BLaER1 treated with 17β-estradiol and CSF1 and Interleukin-3, amounts not matched to agents 10 nM and 100 nM (cell line): ENCODE data around the gene VPS50.

Experiments
- H3K27ac ChIP-seq, 11 experiments: shearing (Covaris generic); formaldehyde crosslinking; 2 replicates each; pipeline ENCODE4 v1.8.1; 2022
- H3K27me3 ChIP-seq, 11 experiments: shearing (Covaris generic); formaldehyde crosslinking; 2 replicates each; pipeline ENCODE4 v1.8.1; 2022
- H3K36me3 ChIP-seq, 11 experiments: shearing (Covaris generic); formaldehyde crosslinking; 2 replicates each; pipeline ENCODE4 v1.8.1; 2022
- H3K4me1 ChIP-seq, 10 experiments: shearing (Covaris generic); formaldehyde crosslinking; 2 replicates each; pipeline ENCODE4 v1.8.1; 2022
- H3K4me2 ChIP-seq, 11 experiments: shearing (Covaris generic); formaldehyde crosslinking; 2 replicates each; pipeline ENCODE4 v1.8.1; 2022
- H3K4me3 ChIP-seq, 10 experiments: shearing (Covaris generic); formaldehyde crosslinking; 2 replicates each; pipeline ENCODE4 v1.8.1; 2022
- H3K9ac ChIP-seq, 11 experiments: shearing (Covaris generic); formaldehyde crosslinking; 2 replicates each; pipeline ENCODE4 v1.8.1; 2022
- H3K9me3 ChIP-seq, 11 experiments: shearing (Covaris generic); formaldehyde crosslinking; replicated peaks in 1 of 11; 2 replicates each; pipeline ENCODE4 v1.8.1; 2022
- H4K20me1 ChIP-seq, 11 experiments: shearing (Covaris generic); formaldehyde crosslinking; 2 replicates each; pipeline ENCODE4 v1.8.1; 2022
- Cebpa-rat ChIP-seq, 11 experiments: shearing (Covaris generic); IDR thresholded peaks; 2 replicates each; pipeline ENCODE4 v1.8.1; 2022

VPS50 gene

DNA sequence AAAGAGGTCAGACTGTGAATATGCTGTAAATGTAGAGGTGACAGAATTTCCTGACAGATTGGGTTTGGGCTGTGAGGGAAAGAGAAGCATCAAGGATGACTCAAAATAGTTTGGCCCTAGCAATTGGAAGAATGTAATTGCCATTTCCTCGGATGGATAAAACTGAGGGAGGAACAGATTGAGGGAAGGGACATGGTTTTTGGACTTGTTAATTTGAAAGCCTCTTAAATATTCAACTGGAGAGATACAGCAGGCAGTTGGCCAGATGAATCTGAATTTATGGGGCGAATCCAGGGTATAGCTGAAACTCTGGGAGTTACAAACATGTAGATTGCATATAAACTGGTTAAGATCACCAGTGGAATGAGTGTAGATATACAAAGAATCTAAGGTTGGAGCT, 3.4 kb downstream of the VPS50 start:
- Histone ChIP-seq H3K36me3 (peaks cover 0 to 10% (median 0%) of the 10 kb centered on the region in 11 experiments; a peak in 7 of 22 replicates), H3K9ac (no peak overlapping the region), H3K27ac (no peak overlapping the region), H3K4me1 (peaks cover 12 to 29% (median 21%) of the 10 kb centered on the region in 10 experiments), H3K4me2 (no peak overlapping the region), H4K20me1 (peaks cover 0 to 61% (median 7%) of the 10 kb centered on the region in 11 experiments; a peak in 11 of 22 replicates), H3K27me3 (no peaks in the 10 kb centered on the region), H3K4me3 (no peak overlapping the region), H3K9me3 (no peaks in the 10 kb centered on the region)
- no peak for TF ChIP-seq Cebpa-rat (IDR thresholded peaks at IDR 0.05)

DNA sequence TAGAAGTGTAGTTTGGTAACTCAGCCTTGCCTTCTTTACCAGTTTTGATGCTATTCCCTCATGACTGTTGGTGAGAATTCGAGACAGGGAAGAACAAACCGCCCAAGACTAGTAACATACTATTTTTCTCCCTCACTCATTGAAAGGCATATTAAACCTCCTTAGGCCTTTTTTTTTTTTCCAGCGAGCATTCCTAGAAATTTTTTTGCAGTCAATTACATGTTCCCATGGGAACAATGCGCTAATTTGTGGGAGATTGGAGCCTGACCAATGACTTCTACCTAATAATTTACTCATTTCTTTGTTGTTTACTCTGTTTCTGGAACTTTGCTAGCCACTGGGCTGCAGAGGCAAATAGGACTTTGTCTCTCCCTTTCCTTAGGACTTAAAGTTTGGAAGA, 6.0 kb downstream of the VPS50 start:
- H4K20me1 ChIP-seq: peaks cover 0 to 83% (median 7%) of the 10 kb centered on the region in 11 experiments; a peak in 11 of 22 replicates
- peaks cover 7 to 26% (median 9%) of the 10 kb centered on the region in 10 experiments; a peak in 18 of 20 replicates for H3K4me1 ChIP-seq
- H3K36me3 ChIP-seq: peaks cover 0 to 21% (median 6%) of the 10 kb centered on the region in 11 experiments; a peak in 11 of 22 replicates
- H3K4me2 ChIP-seq: no peak overlapping the region
- no peak overlapping the region for H3K27ac ChIP-seq
- TF ChIP-seq Cebpa-rat (IDR thresholded peaks at IDR 0.05): no peak
- H3K4me3 ChIP-seq: no peak overlapping the region
- H3K9me3 ChIP-seq: no peaks in the 10 kb centered on the region
- no peak overlapping the region for H3K9ac ChIP-seq
- no peaks in the 10 kb centered on the region for H3K27me3 ChIP-seq

DNA sequence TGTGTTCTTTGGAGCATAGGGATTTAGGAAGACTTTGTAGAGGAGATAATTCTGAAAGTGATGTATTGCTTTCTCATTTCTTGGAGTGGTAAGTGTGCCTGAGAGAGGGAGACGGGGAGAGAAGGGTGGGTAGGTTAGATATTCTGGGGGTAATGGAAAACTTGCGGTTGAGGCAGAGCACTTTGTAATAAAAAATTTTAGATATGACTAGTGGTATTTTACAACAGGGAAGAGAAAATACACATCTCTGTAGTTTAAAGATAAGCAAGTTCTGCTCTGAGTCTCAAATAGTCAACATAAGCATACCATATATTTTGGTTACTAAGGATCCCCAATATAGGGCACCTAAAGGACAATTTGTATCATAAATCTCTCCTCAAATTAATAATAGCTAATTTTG, 6.6 kb downstream of the VPS50 start:
- no peak overlapping the region for H3K4me3 ChIP-seq
- H3K36me3 ChIP-seq: peaks cover 0 to 21% (median 6%) of the 10 kb centered on the region in 11 experiments; a peak in 11 of 22 replicates
- H3K9ac ChIP-seq: no peak overlapping the region
- H3K9me3 ChIP-seq: no peaks in the 10 kb centered on the region
- TF ChIP-seq Cebpa-rat (IDR thresholded peaks at IDR 0.05): no peak
- H3K27me3 ChIP-seq: no peaks in the 10 kb centered on the region
- no peak overlapping the region for H3K4me2 ChIP-seq
- H3K27ac ChIP-seq: no peak overlapping the region
- H4K20me1 ChIP-seq: peaks cover 0 to 87% (median 7%) of the 10 kb centered on the region in 11 experiments; a peak in 11 of 22 replicates
- H3K4me1 ChIP-seq: peaks cover 2 to 20% (median 3%) of the 10 kb centered on the region in 10 experiments; a peak in 17 of 20 replicates

DNA sequence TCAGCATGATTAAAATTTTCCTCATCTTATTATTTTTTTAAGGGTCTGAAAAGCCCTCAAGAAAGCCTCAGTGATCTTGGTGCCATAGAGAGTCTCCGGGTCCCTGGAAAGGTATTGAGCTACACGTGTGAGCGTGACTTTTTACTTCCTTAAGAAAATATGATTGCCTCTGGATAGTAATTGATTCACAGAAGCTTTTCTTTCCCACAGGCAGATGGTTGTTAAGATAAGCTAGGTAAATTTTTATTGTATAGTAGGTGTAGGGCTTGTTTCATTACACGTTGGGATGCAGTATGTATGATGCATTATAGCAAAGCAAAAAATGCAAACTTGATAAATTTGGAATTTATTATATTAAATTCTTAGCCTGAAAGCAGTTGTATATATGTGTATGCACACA, 7.7 kb downstream of the VPS50 start:
- Histone ChIP-seq H3K9ac (no peak overlapping the region), H3K36me3 (peaks cover 0 to 21% (median 6%) of the 10 kb centered on the region in 11 experiments; a peak in 11 of 22 replicates), H3K27ac (no peak overlapping the region), H3K9me3 (no peaks in the 10 kb centered on the region), H3K4me2 (no peak overlapping the region), H3K27me3 (no peaks in the 10 kb centered on the region), H3K4me3 (no peak overlapping the region), H3K4me1 (peaks cover 0 to 14% (median 0%) of the 10 kb centered on the region in 10 experiments; a peak in 2 of 20 replicates), H4K20me1 (peaks cover 0 to 90% (median 7%) of the 10 kb centered on the region in 11 experiments; a peak in 12 of 22 replicates)
- no peak for TF ChIP-seq Cebpa-rat (IDR thresholded peaks at IDR 0.05)

DNA sequence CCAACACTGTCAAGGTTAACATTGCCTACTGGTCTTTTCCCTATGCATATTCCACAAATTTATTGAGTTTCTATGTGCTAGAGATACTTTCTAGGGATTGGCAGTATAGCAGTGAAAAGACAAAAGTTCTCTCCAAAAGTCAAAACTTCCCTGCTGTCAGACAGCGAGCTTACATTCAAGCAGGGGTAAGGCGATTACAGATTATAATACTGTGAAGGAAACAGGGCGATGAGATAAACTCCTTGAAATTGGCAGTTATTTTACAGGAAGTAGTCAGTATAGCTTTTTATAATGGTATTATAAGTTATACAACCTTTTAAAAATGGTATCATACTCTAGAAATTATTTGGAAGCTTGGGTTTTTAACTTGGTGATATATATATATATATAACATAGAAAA, 9.9 kb downstream of the VPS50 start:
- H3K27ac ChIP-seq: no peak overlapping the region
- peaks cover 0 to 91% (median 11%) of the 10 kb centered on the region in 11 experiments; a peak in 11 of 22 replicates for H4K20me1 ChIP-seq
- no peak overlapping the region for H3K9ac ChIP-seq
- peaks cover 0 to 21% (median 6%) of the 10 kb centered on the region in 11 experiments; a peak in 11 of 22 replicates for H3K36me3 ChIP-seq
- H3K4me3 ChIP-seq: no peak overlapping the region
- no peaks in the 10 kb centered on the region for H3K27me3 ChIP-seq
- H3K4me2 ChIP-seq: no peak overlapping the region
- H3K4me1 ChIP-seq: no peaks in the 10 kb centered on the region
- TF ChIP-seq Cebpa-rat (IDR thresholded peaks at IDR 0.05): no peak
- H3K9me3 ChIP-seq: no peaks in the 10 kb centered on the region

DNA sequence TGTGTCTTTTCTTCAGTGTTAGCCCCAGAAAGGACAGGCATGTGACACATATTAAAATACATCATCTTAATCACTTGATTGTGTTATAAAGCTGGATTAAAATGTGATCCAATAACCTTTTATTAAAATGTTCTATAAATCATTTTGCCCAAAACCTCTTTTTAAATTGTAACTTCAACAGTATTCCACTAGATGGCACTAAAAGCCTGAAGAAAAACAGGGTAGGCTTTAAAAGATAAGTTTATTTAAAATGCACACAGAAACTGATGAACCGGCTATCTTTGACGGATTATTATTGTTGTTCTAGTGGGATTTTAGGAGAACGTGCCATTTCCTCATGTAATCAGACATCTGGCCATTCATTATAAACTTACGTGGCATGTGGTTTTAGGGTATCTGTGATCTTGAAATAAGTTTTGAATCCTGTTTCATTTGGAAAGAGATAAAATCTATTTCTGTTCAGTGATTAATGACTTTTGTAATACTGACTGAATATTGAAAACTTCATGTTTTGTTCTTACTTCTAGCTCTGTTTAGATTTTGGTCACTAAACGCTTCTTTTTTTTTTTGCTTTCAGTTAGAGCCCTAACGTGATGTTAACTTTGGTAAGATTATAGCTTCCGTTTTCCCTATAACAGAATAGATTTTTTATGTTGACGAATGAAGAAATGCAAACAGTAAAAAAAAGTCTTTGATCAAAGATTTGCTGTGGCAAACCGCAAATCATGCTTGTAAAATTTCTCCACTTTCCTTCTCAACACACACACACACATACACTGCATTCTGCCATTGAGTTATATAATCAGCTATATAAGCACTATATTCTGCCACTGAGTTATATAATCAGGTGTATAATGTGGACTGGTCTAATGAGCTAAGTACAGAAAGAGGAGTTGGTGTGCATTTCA, 13.6 kb downstream of the VPS50 start:
- Histone ChIP-seq H3K4me3 (no peak overlapping the region), H3K9ac (no peak overlapping the region), H3K4me2 (no peak overlapping the region)

DNA sequence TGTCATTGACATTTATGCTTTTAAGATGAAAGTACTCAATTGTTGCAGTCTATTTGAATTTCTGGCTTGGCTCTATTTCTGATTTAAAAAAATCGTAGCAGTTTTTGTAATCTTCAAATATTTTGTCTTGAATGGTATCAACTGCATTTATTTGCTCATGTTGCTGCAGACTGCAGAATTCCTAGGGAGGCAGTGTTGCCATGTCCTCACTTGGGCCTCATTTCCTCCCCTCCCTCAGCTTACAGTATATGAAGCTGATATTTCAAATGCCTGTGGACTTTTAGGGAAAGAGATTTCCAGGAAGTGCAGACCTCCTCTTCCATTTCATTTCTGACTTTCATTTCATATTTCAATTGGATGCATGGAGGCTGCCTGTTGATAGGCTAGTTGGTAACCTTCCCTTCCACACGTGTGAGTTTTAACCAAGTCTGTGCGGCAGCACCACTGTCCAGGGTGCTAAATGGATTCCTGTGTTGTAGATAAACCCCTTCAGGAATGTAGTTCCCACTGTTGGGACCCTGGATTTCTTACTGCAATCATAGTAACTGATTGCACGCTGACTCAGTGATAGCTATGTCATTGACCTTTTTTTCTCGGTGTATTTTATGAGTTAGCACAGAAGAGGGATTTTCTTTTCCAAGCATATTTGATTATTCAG, 17.5 kb downstream of the VPS50 start:
- Histone ChIP-seq H3K27ac (no peak overlapping the region), H4K20me1 (peaks cover 4 to 88% (median 14%) of the 10 kb centered on the region in 11 experiments; a peak in 12 of 22 replicates), H3K36me3 (peaks cover 0 to 20% (median 11%) of the 10 kb centered on the region in 11 experiments; a peak in 12 of 22 replicates), H3K9ac (no peak overlapping the region), H3K27me3 (no peaks in the 10 kb centered on the region), H3K4me3 (no peak overlapping the region), H3K4me1 (no peaks in the 10 kb centered on the region), H3K9me3 (no peaks in the 10 kb centered on the region), H3K4me2 (no peak overlapping the region)
- no peak for TF ChIP-seq Cebpa-rat (IDR thresholded peaks at IDR 0.05)

More for the DNA sequence above, 13.6 kb downstream of the VPS50 start:
- Histone ChIP-seq H3K4me1 (no peaks in the 10 kb centered on the region), H3K27ac (no peak overlapping the region), H3K27me3 (no peaks in the 10 kb centered on the region), H3K9me3 (no peaks in the 10 kb centered on the region), H3K36me3 (peaks cover 0 to 9% (median 6%) of the 10 kb centered on the region in 11 experiments; a peak in 8 of 22 replicates), H4K20me1 (peaks cover 0 to 90% (median 14%) of the 10 kb centered on the region in 11 experiments; a peak in 11 of 22 replicates)
- no peak for TF ChIP-seq Cebpa-rat (IDR thresholded peaks at IDR 0.05)

DNA sequence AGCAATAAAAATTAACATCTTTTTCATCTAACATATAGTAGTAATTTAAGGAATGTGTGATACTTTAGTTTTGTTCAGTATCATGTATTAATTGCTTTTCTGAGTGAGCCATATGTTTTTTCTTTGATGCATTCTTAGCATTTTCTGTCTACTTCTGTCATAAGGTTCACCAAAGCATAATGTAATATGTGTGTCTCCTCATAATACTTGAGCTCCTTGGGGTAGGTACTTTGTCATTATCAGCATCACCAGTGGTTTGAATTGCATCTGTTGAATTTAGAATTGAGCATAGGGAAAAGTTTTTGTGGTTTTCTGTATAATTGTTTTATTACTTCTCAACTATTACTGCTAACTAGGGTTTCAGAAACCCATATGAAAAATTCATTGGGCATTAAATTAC, 26.5 kb downstream of the VPS50 start:
- no peak overlapping the region for H3K9ac ChIP-seq
- H3K27ac ChIP-seq: no peak overlapping the region
- TF ChIP-seq Cebpa-rat (IDR thresholded peaks at IDR 0.05): no peak
- H3K4me2 ChIP-seq: no peak overlapping the region
- H3K27me3 ChIP-seq: no peaks in the 10 kb centered on the region
- H3K4me1 ChIP-seq: no peaks in the 10 kb centered on the region
- peaks cover 0 to 9% (median 0%) of the 10 kb centered on the region in 11 experiments; a peak in 4 of 22 replicates for H4K20me1 ChIP-seq
- no peaks in the 10 kb centered on the region for H3K9me3 ChIP-seq
- H3K4me3 ChIP-seq: no peak overlapping the region
- H3K36me3 ChIP-seq: peaks cover 5 to 80% (median 13%) of the 10 kb centered on the region in 11 experiments; a peak in 19 of 22 replicates

DNA sequence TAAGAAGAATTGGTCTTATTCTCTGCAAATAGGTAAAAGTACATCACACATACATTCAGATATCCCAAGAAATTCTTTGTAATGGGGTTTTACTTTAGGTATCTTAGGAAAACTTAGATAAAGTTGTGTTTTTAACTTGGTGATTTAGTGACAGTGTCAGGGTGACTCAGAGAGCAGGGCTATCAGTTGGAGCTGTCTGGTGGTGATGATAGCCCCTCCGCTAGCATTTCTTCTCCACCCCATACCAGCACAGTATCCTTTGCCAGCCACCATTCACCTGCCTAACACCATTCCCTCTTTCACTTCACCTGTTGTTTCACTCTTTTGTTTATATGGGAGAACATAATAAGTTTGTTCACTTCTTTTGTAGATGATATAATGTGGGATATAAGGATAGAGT, 30.4 kb downstream of the VPS50 start:
- H3K4me3 ChIP-seq: no peak overlapping the region
- no peaks in the 10 kb centered on the region for H3K9me3 ChIP-seq
- H3K4me2 ChIP-seq: no peak overlapping the region
- H3K4me1 ChIP-seq: no peaks in the 10 kb centered on the region
- TF ChIP-seq Cebpa-rat (IDR thresholded peaks at IDR 0.05): no peak
- no peaks in the 10 kb centered on the region for H4K20me1 ChIP-seq
- H3K27ac ChIP-seq: no peak overlapping the region
- H3K36me3 ChIP-seq: peaks cover 0 to 73% (median 7%) of the 10 kb centered on the region in 11 experiments; a peak in 13 of 22 replicates
- no peaks in the 10 kb centered on the region for H3K27me3 ChIP-seq
- no peak overlapping the region for H3K9ac ChIP-seq
